Breast epithelium (tissue), 4 donors: ENCODE measurements around the gene DNASE2. TPM values are rescaled to one million over a fixed set of nuclear protein-coding genes. Genes with fewer than 3 reads are reported as not detected.

Experiments
- DNase-seq, 2 donors: peaks; one replicate each; pipeline ENCODE4 v3.0.0-alpha.2; 2019; ENCODE audit warnings: low spot score in 2 of 2
- H3K27ac ChIP-seq, 2 donors: fragments of 200-600 bp; sonication (generic) in 1 of 2; one replicate each; pipeline ENCODE4 v1.5.1; 2016 to 2019; ENCODE audit warnings: mild to moderate bottlenecking in 1 of 2
- H3K27me3 ChIP-seq, 2 donors: fragments of 200-600 bp; sonication (generic) in 1 of 2; one replicate each; pipeline versions ENCODE4 v1.5.1 to v1.6.0; 2017 to 2019; ENCODE audit warnings: control low read depth in 1 of 2, mild to moderate bottlenecking in 1 of 2
- H3K36me3 ChIP-seq: fragments of 200-600 bp; one replicate; pipeline ENCODE4 v1.5.1; 2019
- H3K4me1 ChIP-seq, 2 donors: fragments of 200-600 bp; sonication (generic); one replicate each; pipeline ENCODE4 v1.5.1; 2016 to 2019; ENCODE audit warnings: control low read depth in 1 of 2
- H3K4me3 ChIP-seq, 3 donors: fragments of 200-600 bp; sonication (generic); 1 replicate in 2 of 3; 2 replicates in 1 of 3; pipeline ENCODE4 v1.5.1; 2016 to 2019; ENCODE audit warnings: mild to moderate bottlenecking in 3 of 3, moderate library complexity in 2 of 3
- H3K9me3 ChIP-seq, 2 donors: fragments of 200-600 bp; sonication (generic) in 1 of 2; one replicate each; pipeline ENCODE4 v1.5.1; 2016 to 2019; ENCODE audit warnings: control low read depth in 1 of 2
- POLR2A ChIP-seq: fragments of 450-650 bp; IDR thresholded peaks from one replicate; pipeline ENCODE4 v1.6.1; 2016; ENCODE audit warnings: antibody characterized with exemption, mild to moderate bottlenecking, moderate library complexity
- POLR2AphosphoS5 ChIP-seq, 3 donors: sonication (generic); formaldehyde crosslinking; IDR thresholded peaks; one replicate each; pipeline ENCODE4 v1.6.1; 2017; ENCODE audit warnings: antibody characterized with exemption in 3 of 3
- intact Hi-C: fragments of 100-400 bp; cut with DNase I; formaldehyde crosslinking; loops from one replicate; pipeline ENCODE4 v1.15.1; 2023; ENCODE audit warnings: low total_unique reads
- total RNA-seq, 3 donors: library from RNA; depleted of rRNA; stranded (reverse); fragments of >200 nt; gene quantifications; one replicate each; pipeline ENCODE4 v1.1.0, GENCODE V29; 2016
- TF ChIP-seq, protein P1 (sequence below), 3 donors: fragments of 450-650 bp; IDR thresholded peaks; one replicate each; pipeline ENCODE4 v1.5.1; 2016 to 2017; ENCODE audit warnings: antibody characterized with exemption in 3 of 3, mild to moderate bottlenecking in 3 of 3, moderate library complexity in 3 of 3

The DNASE2 gene
- total RNA-seq, 3 donors from 2014 or later: 29.8 to 61.0 (median 46.2) TPM

DNA sequence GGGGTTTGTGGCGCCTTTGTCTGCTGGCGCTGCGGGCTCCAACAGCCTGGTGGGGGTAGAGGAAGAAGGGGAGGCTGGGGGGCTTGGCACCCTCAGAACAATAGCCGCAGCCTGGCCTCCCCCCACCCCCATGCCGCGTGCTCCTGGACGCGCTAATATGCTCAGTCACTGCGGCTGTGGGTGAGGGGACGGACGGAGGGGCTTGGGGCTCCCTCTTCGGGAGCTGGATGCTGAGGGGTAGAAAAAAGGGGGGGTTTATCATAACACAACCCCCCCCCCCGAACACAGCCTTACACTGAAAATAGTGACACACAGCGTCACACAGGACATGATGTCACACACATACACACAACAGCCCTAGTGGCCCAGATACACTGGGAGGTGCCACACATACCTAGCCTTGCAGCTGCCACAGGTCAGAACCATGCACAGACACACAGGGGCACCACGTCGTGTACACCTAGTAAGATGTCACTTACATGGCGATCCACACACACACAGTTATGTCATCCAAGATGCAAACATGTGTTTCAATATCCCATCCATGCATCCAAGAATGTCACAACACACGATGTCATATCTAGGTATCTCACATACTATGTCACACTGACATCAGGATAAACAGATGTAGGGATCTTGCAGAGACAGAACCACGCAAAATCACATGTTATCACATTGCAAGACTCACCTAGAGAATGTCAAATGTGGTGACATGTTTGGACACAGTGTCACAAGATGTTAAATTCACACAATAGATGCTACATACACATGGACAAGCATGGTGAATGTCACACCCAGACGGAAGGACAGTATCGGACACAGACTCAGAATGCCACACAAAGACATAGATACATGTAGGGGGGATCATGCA is 42.1 kb downstream of the DNASE2 start:
- intact Hi-C loops: no loop called here
- Histone ChIP-seq H3K9me3 (no peaks in the 10 kb centered on the region), H3K27ac (no peak overlapping the region), H3K36me3 (no peaks in the 10 kb centered on the region), H3K27me3 (peaks cover 17 to 96% of the 10 kb centered on the region in 2 donors), H3K4me1 (peaks cover 4 to 6% of the 10 kb centered on the region in 2 donors), H3K4me3 (peak overlapping the region in 2 of 3 donors; percentile 35 to 57)
- TF ChIP-seq POLR2A: no peak
- TF ChIP-seq, protein P1, sequence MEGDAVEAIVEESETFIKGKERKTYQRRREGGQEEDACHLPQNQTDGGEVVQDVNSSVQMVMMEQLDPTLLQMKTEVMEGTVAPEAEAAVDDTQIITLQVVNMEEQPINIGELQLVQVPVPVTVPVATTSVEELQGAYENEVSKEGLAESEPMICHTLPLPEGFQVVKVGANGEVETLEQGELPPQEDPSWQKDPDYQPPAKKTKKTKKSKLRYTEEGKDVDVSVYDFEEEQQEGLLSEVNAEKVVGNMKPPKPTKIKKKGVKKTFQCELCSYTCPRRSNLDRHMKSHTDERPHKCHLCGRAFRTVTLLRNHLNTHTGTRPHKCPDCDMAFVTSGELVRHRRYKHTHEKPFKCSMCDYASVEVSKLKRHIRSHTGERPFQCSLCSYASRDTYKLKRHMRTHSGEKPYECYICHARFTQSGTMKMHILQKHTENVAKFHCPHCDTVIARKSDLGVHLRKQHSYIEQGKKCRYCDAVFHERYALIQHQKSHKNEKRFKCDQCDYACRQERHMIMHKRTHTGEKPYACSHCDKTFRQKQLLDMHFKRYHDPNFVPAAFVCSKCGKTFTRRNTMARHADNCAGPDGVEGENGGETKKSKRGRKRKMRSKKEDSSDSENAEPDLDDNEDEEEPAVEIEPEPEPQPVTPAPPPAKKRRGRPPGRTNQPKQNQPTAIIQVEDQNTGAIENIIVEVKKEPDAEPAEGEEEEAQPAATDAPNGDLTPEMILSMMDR (IDR thresholded peaks at IDR 0.05): no peak
- TF ChIP-seq POLR2AphosphoS5 (IDR thresholded peaks at IDR 0.05): no peak
- DNase-seq: no peak

DNA sequence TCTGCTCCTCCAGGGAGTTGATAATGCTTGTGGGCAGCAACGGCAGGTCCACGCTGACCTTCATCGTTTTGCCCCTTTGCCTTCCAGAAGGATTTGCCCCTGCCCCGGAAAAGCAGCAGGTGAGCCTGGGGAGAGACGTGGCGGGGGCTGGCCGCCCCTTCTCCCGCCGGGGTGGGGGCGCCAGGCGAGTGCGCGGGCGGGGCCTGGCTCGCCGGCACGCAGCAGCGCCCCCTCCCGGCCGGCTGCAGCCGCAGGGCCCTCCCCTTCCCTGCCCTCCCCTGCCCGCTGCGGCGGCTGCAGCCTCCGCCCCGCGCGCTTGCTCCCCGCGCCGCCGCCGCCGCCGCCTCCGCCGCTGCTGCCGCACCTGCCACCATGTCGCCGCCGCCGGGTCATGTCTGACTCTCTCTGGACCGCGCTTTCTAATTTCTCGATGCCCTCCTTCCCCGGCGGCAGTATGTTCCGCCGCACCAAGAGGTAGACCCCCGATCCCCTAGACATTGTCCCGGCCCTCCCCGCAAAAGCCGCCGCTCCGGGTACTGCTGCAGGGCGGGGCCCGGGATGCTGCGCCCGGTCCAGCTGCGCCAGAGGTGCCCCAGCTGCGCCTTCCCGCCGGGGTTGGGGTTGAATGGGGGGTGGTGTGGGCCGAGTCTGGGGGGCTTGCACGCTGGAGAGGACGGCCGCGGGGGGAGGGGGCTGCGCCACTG is 42.9 kb downstream of the DNASE2 start, which contains the start of gene MAST1:
Gene MAST1, plus strand, starts transcription at position 334 of the 704 bp plus-strand sequence. Its CDS starts 58 bp downstream, at position 392.
- H3K36me3 ChIP-seq: no peaks in the 10 kb centered on the region
- H3K9me3 ChIP-seq: no peaks in the 10 kb centered on the region
- peaks cover 9 to 10% of the 10 kb centered on the region in 2 donors for H3K4me1 ChIP-seq
- intact Hi-C loops: no loop called here
- DNase-seq: no peak
- H3K4me3 ChIP-seq: peak within 1 kb of the TSS in 2 of 3 donors; percentile 35 to 57
- no peak within 1 kb of the TSS for H3K27ac ChIP-seq
- H3K27me3 ChIP-seq: peaks cover 21 to 95% of the 10 kb centered on the region in 2 donors
- TF ChIP-seq, protein P1 (IDR thresholded peaks at IDR 0.05): peak in 1 of 3 donors; percentile 32
- TF ChIP-seq POLR2A: no peak
- TF ChIP-seq POLR2AphosphoS5 (IDR thresholded peaks at IDR 0.05): no peak

DNA sequence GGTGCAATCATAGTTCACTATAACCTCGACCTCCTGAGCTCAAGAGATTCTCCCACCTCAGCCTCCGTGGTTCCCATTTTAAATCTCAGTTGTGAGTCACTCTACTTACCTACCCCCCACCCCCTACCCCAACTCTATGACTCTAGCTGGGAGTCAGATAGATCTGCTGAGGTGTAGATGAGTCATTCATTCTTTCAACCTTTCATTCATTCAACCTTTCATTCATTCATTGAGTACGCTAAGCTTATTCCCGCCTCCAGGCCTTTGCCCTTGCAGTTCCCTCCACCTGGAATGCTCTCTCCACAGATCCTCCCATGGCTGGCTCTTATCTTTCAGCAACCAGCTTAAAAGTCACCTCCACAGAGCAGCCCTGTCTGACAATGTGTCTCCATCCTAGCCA is 44.0 kb downstream of the DNASE2 start:
- peaks cover 10% of the 10 kb centered on the region in 2 donors for H3K4me1 ChIP-seq
- peaks cover 21 to 95% of the 10 kb centered on the region in 2 donors for H3K27me3 ChIP-seq
- no peak overlapping the region for H3K27ac ChIP-seq
- H3K4me3 ChIP-seq: no peak overlapping the region
- no peaks in the 10 kb centered on the region for H3K36me3 ChIP-seq
- H3K9me3 ChIP-seq: no peaks in the 10 kb centered on the region
- no peak for TF ChIP-seq POLR2AphosphoS5 (IDR thresholded peaks at IDR 0.05)
- TF ChIP-seq, protein P1 (IDR thresholded peaks at IDR 0.05): no peak
- TF ChIP-seq POLR2A: no peak
- no peak for DNase-seq
- intact Hi-C loops: no loop called here

DNA sequence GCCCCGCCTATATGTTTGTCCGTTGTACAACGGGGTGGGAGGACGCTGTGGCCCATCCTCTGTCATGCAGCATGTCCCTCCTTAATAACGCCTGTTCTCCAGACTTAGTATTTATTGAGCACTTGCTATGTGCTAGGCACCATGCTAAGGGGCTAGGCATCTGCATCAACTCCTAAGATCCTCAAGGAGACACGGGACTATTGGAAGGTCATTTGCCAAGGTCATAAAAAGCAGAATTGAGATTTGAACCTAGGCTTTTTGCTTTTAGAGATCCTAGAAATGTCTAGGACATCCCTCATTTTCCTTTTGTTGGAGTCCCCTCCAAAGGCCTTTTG is 44.8 kb downstream of the DNASE2 start:
- Histone ChIP-seq H3K27me3 (peaks cover 21 to 96% of the 10 kb centered on the region in 2 donors), H3K9me3 (no peaks in the 10 kb centered on the region)

More for the DNA sequence above, 44.8 kb downstream of the DNASE2 start:
- Histone ChIP-seq H3K4me1 (peaks cover 10% of the 10 kb centered on the region in 2 donors), H3K27ac (no peak overlapping the region), H3K36me3 (no peaks in the 10 kb centered on the region), H3K4me3 (no peak overlapping the region)
- TF ChIP-seq POLR2A (no peak), POLR2AphosphoS5 (IDR thresholded peaks at IDR 0.05) (no peak)
- TF ChIP-seq, protein P1 (IDR thresholded peaks at IDR 0.05): no peak
- no peak for DNase-seq
- intact Hi-C loops: no loop called here
